Activated T-helper 2 cell treated with anti-CD3 and anti-CD28 coated beads, Interferon-gamma antibody, Interleukin-2, Interleukin-4, amounts not matched to agents 10 μg/mL and 5 μg/mL and 100 μg/mL, durations not matched to agents 14 hours and 24 hours and 36 hours (primary cell): ENCODE results near the gene SMARCC1. TPM values are rescaled to one million over a fixed set of nuclear protein-coding genes. Genes with fewer than 3 reads are reported as not detected.

Source experiments
- DNase-seq: peaks from one replicate; pipeline ENCODE4 v3.0.0; 2021; ENCODE audit warnings: low spot score
- H3K27ac Mint-ChIP-seq: one replicate; pipeline ENCODE4 v1.8.0; 2021; ENCODE audit warnings: mixed read lengths
- H3K27me3 Mint-ChIP-seq: one replicate; pipeline ENCODE4 v1.8.0; 2021; ENCODE audit warnings: low read depth, mixed read lengths
- H3K36me3 Mint-ChIP-seq: one replicate; pipeline ENCODE4 v1.8.0; 2021; ENCODE audit warnings: low read depth, mixed read lengths
- H3K4me1 Mint-ChIP-seq: one replicate; pipeline ENCODE4 v1.8.0; 2021; ENCODE audit warnings: low read depth, mixed read lengths
- H3K4me3 Mint-ChIP-seq: one replicate; pipeline ENCODE4 v1.8.0; 2021; ENCODE audit warnings: low read depth, mild to moderate bottlenecking, moderate library complexity, mixed read lengths
- H3K9me3 Mint-ChIP-seq: one replicate; pipeline ENCODE4 v1.8.0; 2021; ENCODE audit warnings: mixed read lengths
- intact Hi-C: fragments of 100-400 bp; cut with micrococcal nuclease; formaldehyde crosslinking; loops from one replicate; pipeline ENCODE4 v1.15.1; 2023
- total RNA-seq: library from RNA; stranded (reverse); gene quantifications from 2 replicates; pipeline ENCODE4 v1.2.3, GENCODE V29; 2022

SMARCC1 gene
- total RNA-seq, 1 donor from 2014 or later = 150 TPM

DNA sequence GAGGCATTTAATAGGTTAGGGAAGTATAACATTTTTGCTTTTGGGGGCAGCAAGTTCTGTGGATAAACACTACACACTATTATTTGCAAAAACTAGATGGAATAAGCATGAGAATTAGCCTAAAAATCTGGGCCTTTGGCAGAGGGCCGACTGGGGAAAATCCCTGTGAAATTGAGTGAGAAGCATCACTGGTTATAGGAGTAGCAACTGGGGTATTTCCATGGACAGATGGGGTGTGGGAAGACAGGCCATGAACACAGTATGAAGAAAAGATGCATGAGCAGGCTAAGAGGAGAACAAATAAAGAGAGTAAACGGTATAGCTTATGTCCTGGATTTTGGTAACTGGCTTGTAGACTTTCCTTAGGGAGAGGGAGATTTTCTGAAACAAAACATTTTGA, 170.1 kb downstream of the SMARCC1 start:
- peak overlapping the region; percentile 17 for H3K27ac Mint-ChIP-seq

DNA sequence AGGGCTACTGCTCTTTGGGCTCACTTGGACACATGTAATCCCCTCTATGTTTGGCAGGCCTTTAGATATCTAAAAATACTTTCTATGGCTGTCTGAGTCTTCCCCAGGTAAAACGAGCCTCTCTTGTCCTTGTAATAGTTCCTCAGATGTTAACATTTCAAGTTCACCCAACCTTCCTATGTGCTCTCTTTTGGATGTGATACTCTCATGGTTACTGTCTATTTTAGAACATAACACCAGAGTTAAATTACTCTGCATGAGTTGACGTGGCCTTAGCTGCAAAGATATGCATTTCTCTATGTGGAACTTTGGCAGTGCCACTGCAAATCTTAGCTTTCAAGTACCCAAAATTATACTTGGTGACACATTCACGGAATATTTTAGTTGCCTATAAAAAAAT, 171.1 kb downstream of the SMARCC1 start:
- H3K9me3 Mint-ChIP-seq = no peaks in the 10 kb centered on the region
- no peak overlapping the region for H3K27ac Mint-ChIP-seq
- H3K4me1 Mint-ChIP-seq = no peaks in the 10 kb centered on the region
- DNase-seq = no peak
- H3K27me3 Mint-ChIP-seq = no peaks in the 10 kb centered on the region
- intact Hi-C loops = no loop called here
- peaks cover 48% of the 10 kb centered on the region for H3K36me3 Mint-ChIP-seq
- H3K4me3 Mint-ChIP-seq = no peak overlapping the region

More for the DNA sequence above, 170.1 kb downstream of the SMARCC1 start:
- no peak overlapping the region for H3K4me3 Mint-ChIP-seq
- H3K9me3 Mint-ChIP-seq = no peaks in the 10 kb centered on the region
- H3K36me3 Mint-ChIP-seq = peaks cover 44% of the 10 kb centered on the region
- no peak for DNase-seq
- no peaks in the 10 kb centered on the region for H3K4me1 Mint-ChIP-seq
- H3K27me3 Mint-ChIP-seq = no peaks in the 10 kb centered on the region
- intact Hi-C loops = no loop called here

DNA sequence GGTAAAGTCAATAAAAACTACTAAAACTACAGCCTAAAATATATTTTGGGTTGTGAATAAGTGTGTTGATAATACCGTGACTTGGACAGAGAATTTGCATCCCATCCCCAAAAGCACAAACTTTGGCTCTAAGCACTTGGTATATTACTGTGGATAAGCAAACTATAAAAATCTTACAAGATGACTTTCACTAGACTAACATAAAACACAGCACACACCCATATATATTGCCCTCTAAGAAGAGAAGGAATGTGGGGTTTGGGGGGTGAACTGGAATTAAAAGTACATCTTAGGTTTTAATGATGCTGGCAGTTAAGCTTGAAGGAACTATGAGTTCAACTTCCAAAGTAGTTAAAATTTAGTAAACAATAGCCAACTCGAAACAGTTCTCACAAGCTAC, 174.4 kb downstream of the SMARCC1 start:
- Mint-ChIP-seq H3K9me3 (no peaks in the 10 kb centered on the region), H3K4me1 (no peaks in the 10 kb centered on the region), H3K27me3 (no peaks in the 10 kb centered on the region), H3K4me3 (no peak overlapping the region), H3K27ac (no peak overlapping the region), H3K36me3 (peaks cover 65% of the 10 kb centered on the region)
- DNase-seq = no peak
- intact Hi-C loops = no loop called here

DNA sequence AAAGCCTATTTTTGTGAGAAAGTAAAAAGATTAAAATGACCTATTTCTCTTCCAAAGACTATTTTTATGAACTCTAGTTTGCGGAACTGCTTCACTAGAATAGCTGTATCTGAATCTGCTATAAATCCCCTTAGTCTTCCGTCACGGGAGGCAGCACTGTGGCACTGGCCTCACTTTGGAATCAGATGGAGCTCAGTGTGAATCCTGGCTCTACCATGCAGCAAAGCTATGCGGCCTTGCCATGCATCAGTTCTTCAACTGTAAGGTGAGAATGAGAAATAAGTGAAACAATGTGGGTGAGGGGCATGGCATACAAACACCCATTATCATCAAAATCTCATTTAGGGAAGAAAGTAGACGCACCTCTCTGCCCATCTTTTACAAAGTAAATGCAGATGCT, 175.5 kb downstream of the SMARCC1 start:
- intact Hi-C loops = no loop called here
- H3K9me3 Mint-ChIP-seq = no peaks in the 10 kb centered on the region

DNA sequence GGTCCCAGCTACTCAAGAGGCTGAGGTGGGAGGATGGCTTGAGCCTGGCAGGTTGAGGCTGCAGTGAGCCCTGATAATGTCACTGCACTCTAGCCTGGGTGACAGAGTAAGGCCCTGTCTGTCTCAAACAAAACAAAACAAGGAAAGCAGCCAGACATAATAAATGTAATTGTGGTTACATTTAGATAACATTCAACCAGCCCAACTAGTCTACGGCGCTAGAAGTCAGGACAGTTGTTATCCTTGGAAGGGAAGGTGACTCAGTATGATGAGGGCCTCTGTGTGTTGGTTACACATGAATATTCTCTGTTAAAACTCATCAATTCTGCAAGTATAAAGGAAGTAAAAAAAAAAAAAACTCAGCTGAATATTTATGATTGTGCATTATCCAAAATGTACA, 176.0 kb downstream of the SMARCC1 start:
- no peaks in the 10 kb centered on the region for H3K9me3 Mint-ChIP-seq
- H3K36me3 Mint-ChIP-seq = peaks cover 59% of the 10 kb centered on the region
- intact Hi-C loops = no loop called here
- no peak overlapping the region for H3K27ac Mint-ChIP-seq
- no peaks in the 10 kb centered on the region for H3K27me3 Mint-ChIP-seq
- no peak for DNase-seq
- no peak overlapping the region for H3K4me3 Mint-ChIP-seq
- peaks cover 2% of the 10 kb centered on the region for H3K4me1 Mint-ChIP-seq

More for the DNA sequence above, 175.5 kb downstream of the SMARCC1 start:
- H3K27me3 Mint-ChIP-seq = no peaks in the 10 kb centered on the region
- no peak for DNase-seq
- H3K4me1 Mint-ChIP-seq = no peaks in the 10 kb centered on the region
- no peak overlapping the region for H3K4me3 Mint-ChIP-seq
- peaks cover 59% of the 10 kb centered on the region for H3K36me3 Mint-ChIP-seq
- H3K27ac Mint-ChIP-seq = no peak overlapping the region

DNA sequence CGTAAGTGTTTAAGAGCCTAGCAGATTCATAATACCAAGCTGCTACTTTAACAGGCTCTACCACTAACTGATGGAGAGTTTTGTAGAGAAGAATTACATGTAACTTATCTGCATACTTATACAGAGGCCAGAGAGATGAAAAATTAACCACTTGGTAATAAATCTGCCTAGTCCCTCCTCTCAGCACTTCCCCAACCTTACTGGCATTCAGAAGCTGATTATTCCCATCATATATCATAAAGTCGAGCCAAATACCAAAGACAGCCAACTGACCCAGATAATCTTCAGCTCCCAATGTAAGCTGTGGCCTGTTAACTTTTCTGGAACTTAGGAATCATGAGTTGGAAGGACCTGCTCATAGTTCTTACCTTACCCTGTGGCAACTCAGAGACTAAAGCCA, 177.5 kb downstream of the SMARCC1 start:
- Mint-ChIP-seq H3K4me3 (no peak overlapping the region), H3K27ac (no peak overlapping the region), H3K4me1 (peaks cover 2% of the 10 kb centered on the region), H3K27me3 (no peaks in the 10 kb centered on the region), H3K9me3 (no peaks in the 10 kb centered on the region), H3K36me3 (peaks cover 51% of the 10 kb centered on the region)
- DNase-seq = no peak
- intact Hi-C loops = no loop called here

DNA sequence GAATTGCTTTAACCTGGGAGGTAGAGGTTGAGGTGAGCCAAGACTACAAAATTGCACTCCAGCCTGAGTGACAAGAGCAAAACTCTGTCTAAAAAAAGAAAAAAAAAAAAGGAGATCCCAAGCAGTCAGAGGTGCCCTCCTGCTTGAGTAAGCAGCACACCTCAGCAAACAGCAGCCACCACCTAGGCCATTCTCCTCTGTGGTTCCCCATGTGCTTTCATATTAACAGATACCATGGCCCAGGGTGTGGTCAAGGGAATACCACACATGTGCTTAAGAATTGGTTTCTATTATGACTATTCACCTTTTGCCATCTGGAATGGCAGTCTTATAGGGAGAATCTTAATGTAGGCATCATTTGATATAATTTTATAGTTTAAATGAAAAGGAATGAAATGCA, 178.4 kb downstream of the SMARCC1 start:
- H3K36me3 Mint-ChIP-seq = peaks cover 44% of the 10 kb centered on the region
- intact Hi-C loops = no loop called here
- no peak overlapping the region for H3K27ac Mint-ChIP-seq
- no peak overlapping the region for H3K4me3 Mint-ChIP-seq
- no peaks in the 10 kb centered on the region for H3K9me3 Mint-ChIP-seq
- H3K27me3 Mint-ChIP-seq = no peaks in the 10 kb centered on the region
- DNase-seq = no peak
- H3K4me1 Mint-ChIP-seq = peaks cover 2% of the 10 kb centered on the region

DNA sequence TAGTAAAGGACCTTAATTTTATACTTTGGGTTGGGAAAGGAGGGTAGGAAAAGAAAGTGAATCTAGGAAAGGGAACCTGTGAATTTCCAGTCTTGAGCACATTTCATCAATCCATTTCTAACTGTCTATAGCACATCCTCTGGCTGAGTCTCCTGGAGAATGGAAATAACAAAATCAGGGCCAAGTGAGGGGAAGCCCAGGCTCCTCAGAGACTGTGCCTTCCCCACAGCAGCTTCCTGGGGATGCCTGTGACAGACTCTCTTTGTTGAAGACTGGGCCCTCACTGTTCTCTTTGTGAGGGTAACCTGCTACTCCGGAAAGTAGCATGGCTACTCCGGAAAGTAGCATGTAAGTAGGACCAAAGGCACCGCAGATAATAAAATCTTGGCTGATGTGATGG, 180.4 kb downstream of the SMARCC1 start:
- Mint-ChIP-seq H3K4me3 (no peak overlapping the region), H3K4me1 (peaks cover 2% of the 10 kb centered on the region), H3K36me3 (peaks cover 43% of the 10 kb centered on the region), H3K27ac (no peak overlapping the region), H3K9me3 (no peaks in the 10 kb centered on the region), H3K27me3 (no peaks in the 10 kb centered on the region)
- intact Hi-C loops = no loop called here
- DNase-seq = no peak

DNA sequence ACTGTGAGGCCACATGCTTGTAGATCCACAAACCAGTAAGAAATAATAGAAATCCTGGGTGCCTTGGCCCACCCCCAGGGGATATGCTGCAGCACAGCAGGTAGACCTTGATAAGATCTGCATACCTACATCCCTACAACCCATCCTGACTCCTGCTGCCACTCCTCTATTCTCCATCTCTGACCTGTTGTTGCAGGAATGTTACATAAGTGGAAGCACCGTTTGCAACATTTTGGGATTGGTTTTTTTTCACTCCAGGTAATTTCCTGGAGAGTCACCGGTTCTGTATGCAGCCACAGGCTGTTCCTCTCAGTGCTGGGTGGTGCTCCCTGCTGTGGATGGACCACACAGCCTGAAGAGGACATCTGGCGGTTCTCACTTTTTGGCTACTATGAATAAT, 186.9 kb downstream of the SMARCC1 start:
- no peaks in the 10 kb centered on the region for H3K27me3 Mint-ChIP-seq
- H3K4me1 Mint-ChIP-seq = no peaks in the 10 kb centered on the region
- DNase-seq = no peak
- no peak overlapping the region for H3K4me3 Mint-ChIP-seq
- no peaks in the 10 kb centered on the region for H3K9me3 Mint-ChIP-seq
- peaks cover 41% of the 10 kb centered on the region for H3K36me3 Mint-ChIP-seq
- intact Hi-C loops = no loop called here
- H3K27ac Mint-ChIP-seq = no peak overlapping the region

DNA sequence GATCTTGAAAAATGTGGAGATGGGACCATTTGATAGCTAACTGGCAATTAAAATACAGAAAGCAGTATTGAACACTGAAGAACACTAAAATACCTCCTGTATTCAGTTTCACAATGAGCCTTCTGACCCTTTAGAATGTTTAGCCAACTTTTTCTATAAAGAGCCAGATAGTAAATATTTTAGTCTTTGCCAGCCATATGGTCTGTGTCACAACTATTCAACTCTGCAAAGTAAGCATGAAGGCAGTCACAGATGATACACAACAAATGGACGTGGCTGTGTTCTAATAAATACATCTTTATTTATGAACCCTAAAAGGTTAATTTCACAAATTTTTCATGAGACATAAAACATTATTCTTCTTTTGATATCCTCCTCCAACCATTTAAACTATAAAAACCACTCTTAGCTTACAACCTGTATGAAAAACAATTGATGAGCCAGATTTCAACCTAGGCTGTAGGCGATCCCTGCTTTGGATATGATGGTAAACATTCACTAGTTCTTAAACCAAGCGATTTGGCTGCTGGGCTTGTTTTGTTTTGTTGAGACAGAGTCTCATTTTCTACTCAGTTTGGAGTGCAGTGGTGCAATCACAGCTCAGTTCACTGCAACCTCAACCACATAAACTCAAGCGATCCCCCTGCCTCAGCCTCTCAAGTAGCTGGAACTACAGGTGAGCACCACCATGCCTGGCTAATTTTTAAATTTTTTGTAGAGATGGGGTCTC, 189.5 kb downstream of the SMARCC1 start:
- DNase-seq = no peak
- Mint-ChIP-seq H3K36me3 (peaks cover 60% of the 10 kb centered on the region), H3K4me1 (no peaks in the 10 kb centered on the region), H3K27me3 (no peaks in the 10 kb centered on the region), H3K9me3 (no peaks in the 10 kb centered on the region), H3K4me3 (no peak overlapping the region), H3K27ac (no peak overlapping the region)
- intact Hi-C loops = no loop called here

DNA sequence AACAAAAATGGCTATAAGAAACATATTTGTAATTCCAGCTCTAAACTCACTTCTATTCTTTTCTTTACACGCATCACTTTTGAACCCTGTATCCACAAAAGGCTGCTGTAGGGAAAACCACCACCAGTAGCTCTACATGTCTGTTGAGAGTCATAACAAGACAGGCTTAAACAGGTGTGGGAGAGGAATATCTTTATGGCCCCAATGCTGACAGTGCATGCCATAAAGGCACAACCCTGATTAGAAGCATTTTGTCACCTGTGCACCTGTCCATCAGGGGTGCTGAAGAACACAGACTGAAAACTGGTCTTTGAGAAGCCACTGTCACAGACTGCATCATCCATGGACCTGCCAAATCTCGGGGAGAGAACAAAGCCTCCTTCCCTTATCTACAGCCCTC, 191.5 kb downstream of the SMARCC1 start:
- Mint-ChIP-seq H3K4me1 (no peaks in the 10 kb centered on the region), H3K4me3 (no peak overlapping the region), H3K9me3 (no peaks in the 10 kb centered on the region), H3K36me3 (peaks cover 70% of the 10 kb centered on the region), H3K27ac (no peak overlapping the region), H3K27me3 (no peaks in the 10 kb centered on the region)
- intact Hi-C loops = no loop called here
- no peak for DNase-seq

DNA sequence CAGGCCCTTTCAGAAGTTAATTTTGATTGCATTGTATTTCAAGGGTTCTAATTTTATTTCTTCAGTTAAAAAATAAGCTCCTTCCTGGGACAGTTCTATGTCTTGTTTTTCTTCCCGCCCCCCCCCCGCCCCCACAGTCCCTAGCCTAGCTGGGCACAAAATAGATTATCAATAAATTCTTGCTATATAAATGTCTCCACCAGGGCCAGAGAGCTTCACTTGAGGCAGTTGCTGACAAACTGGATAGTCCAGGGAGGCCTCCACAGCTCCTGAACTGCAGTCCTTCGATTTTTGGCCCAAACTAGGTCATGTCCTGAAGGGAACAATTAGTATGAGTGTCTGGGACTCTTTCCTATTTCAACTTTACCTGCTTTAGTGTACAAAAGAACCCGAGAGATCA, 193.1 kb downstream of the SMARCC1 start:
- Mint-ChIP-seq H3K4me1 (no peaks in the 10 kb centered on the region), H3K4me3 (no peak overlapping the region), H3K27me3 (no peaks in the 10 kb centered on the region), H3K9me3 (no peaks in the 10 kb centered on the region), H3K36me3 (peaks cover 65% of the 10 kb centered on the region), H3K27ac (no peak overlapping the region)
- intact Hi-C loops = no loop called here
- DNase-seq = no peak

DNA sequence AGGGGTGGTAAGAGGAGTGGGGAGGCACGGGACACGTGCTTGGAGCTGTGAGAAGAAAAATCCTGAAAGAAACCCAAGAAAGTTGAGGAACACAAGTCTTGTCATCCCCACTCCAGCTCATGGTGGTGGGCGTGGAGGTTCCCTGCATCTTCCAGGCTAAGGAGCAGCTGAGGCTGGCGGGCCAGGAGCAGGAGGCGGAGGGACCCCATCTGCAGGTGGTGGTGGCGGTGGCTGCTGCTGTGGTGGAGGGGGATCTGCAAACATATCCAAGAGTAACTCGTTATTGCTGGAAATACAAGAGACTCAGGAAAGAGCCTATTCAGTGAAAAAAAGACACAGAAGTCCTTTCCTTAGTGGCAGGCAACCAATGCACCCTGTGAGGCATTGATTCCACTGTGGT, 193.6 kb downstream of the SMARCC1 start:
- Mint-ChIP-seq H3K27me3 (no peaks in the 10 kb centered on the region), H3K9me3 (no peaks in the 10 kb centered on the region), H3K4me3 (no peak overlapping the region), H3K36me3 (peaks cover 61% of the 10 kb centered on the region), H3K27ac (no peak overlapping the region), H3K4me1 (no peaks in the 10 kb centered on the region)
- no peak for DNase-seq
- intact Hi-C loops = no loop called here

DNA sequence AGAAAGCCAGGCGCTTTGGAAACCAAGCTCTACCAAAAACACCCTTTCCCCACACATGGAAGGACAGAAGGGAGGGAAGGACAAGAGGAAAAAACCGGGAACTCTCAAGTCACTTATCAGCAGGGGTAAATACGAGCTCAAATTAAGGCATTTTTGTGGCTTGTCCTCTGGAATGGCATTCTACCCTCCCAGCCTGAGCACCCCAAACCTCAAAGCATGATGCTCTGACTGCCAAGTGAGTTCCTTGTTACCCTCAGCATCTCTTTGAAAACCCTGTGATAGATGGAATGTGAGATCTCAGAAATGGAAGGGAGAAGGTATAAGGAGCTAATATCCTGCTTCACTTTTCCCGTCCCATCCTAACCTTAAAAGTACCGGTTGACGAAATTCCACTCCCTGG, 194.9 kb downstream of the SMARCC1 start:
- peaks cover 53% of the 10 kb centered on the region for H3K36me3 Mint-ChIP-seq
- intact Hi-C loops = no loop called here
- no peak overlapping the region for H3K27ac Mint-ChIP-seq
- H3K4me1 Mint-ChIP-seq = no peaks in the 10 kb centered on the region
- no peak overlapping the region for H3K4me3 Mint-ChIP-seq
- H3K27me3 Mint-ChIP-seq = no peaks in the 10 kb centered on the region
- no peak for DNase-seq
- no peaks in the 10 kb centered on the region for H3K9me3 Mint-ChIP-seq
